ENCODE measurements around the gene TMEM243. TPM values are rescaled to one million over a fixed set of nuclear protein-coding genes. Genes with fewer than 3 reads are reported as not detected.

Gene TMEM243
- total RNA-seq, 1 donor = 35.8 TPM

DNA sequence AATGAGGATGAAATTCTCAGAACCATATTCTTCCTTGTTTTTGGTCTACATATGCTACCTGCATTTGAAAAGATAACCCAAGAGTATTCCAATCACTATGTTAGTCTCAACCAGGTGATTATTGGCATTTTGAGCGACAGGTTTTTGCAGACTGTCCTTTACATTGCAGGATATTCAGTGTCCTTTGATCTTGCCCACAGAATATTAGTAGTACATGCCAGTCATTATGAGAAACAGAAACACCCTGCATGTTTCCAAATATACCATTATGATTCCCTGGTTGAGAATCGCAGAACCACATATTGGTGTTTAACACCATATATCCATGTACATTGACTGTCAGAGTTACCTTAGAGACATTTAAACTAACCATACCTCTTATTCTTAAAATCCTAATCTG is 30.6 kb downstream of the TMEM243 start:
- no peak overlapping the region for H3K4me3 ChIP-seq (ENCODE audit: low read depth, low read length)
- TF ChIP-seq, protein P1, sequence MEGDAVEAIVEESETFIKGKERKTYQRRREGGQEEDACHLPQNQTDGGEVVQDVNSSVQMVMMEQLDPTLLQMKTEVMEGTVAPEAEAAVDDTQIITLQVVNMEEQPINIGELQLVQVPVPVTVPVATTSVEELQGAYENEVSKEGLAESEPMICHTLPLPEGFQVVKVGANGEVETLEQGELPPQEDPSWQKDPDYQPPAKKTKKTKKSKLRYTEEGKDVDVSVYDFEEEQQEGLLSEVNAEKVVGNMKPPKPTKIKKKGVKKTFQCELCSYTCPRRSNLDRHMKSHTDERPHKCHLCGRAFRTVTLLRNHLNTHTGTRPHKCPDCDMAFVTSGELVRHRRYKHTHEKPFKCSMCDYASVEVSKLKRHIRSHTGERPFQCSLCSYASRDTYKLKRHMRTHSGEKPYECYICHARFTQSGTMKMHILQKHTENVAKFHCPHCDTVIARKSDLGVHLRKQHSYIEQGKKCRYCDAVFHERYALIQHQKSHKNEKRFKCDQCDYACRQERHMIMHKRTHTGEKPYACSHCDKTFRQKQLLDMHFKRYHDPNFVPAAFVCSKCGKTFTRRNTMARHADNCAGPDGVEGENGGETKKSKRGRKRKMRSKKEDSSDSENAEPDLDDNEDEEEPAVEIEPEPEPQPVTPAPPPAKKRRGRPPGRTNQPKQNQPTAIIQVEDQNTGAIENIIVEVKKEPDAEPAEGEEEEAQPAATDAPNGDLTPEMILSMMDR (IDR thresholded peaks at IDR 0.05; ENCODE audit: insufficient read depth, low read depth, low read length) = no peak
- DNase-seq (ENCODE audit: low read depth) = no peak

DNA sequence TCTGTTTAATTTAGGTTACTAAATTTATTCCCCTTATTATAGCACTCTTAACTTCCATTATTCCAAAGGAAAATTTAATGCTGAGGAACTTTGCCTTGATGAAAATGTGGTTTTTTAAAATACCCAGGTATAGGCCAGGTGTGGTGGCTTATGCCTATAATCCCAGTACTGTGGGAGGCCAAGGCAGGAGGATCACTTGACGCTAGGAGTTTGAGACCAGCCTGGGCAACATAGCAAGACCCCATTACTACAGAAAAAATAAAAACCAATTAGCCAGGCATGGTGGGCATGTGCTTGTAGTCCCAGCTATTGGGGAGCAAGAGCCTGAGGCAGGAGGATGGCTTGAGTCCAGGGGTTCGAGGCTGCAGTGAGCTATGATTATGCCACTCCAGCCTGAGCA is 32.4 kb downstream of the TMEM243 start:
- TF ChIP-seq, protein P1 (IDR thresholded peaks at IDR 0.05; ENCODE audit: insufficient read depth, low read depth, low read length) = no peak

DNA sequence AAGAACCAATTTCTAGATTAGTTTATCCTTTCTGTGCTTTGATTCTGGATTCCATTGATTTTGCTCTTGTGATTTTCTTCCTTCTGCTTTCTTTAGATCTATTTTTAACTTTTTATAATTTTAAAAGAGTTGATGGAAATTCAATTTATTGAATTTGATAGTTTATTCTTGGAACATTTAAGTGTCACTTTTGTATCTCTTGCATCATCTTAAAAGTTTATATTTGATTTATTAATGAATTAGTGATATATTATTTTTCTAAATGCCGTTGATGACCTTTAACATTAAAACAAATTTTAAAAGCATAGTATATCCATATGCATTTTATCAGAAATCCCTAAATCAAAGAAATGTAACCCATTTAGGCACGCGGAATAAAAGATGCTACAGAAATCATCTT is 40.4 kb downstream of the TMEM243 start:
- TF ChIP-seq, protein P1 (IDR thresholded peaks at IDR 0.05; ENCODE audit: insufficient read depth, low read depth, low read length) = no peak
- DNase-seq (ENCODE audit: low read depth) = no peak
- H3K4me3 ChIP-seq (ENCODE audit: low read depth, low read length) = no peak overlapping the region

More for the DNA sequence above, 32.4 kb downstream of the TMEM243 start:
- H3K4me3 ChIP-seq (ENCODE audit: low read depth, low read length) = no peak overlapping the region
- no peak for DNase-seq (ENCODE audit: low read depth)

DNA sequence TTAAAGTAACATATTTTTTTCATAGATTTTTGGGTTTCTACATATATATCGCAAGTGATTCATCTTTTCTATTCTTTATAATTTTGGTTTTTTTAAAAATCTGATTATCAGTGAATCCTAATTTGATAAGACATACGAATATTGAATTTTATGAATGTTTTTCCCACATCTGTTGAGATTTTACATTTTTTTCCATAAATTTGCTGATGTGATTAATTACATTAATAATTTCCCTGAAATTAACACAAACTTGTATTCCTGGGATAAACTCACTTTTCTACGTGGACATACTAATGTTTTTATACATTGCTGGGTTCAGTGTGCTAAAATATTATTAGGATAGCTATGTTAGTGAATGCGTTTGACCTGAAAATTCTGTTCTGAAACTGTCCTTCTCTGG is 41.2 kb downstream of the TMEM243 start:
- TF ChIP-seq, protein P1 (IDR thresholded peaks at IDR 0.05; ENCODE audit: insufficient read depth, low read depth, low read length) = no peak
- no peak overlapping the region for H3K4me3 ChIP-seq (ENCODE audit: low read depth, low read length)
- DNase-seq (ENCODE audit: low read depth) = no peak

DNA sequence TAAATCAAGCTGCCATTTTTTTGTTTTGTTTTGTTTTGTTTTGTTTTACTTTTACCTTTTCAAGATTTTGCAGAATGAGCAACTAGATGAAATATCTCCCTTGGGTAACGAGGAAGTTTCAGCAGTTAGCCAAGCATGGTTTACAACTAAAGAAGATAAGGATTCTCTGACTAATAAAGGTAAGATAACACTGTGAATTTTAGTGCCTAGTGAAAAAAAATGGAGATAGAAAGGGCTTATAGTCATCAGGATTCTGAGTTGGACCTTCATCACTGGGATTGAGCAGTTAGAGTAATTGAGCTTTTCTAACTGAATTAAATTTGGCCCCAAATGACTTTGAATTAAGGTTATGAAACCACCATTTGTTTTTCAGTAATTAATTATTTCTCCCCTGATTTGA is 46.1 kb downstream of the TMEM243 start:
- H3K4me3 ChIP-seq (ENCODE audit: low read depth, low read length) = no peak overlapping the region
- TF ChIP-seq, protein P1 (IDR thresholded peaks at IDR 0.05; ENCODE audit: insufficient read depth, low read depth, low read length) = no peak
- no peak for DNase-seq (ENCODE audit: low read depth)

DNA sequence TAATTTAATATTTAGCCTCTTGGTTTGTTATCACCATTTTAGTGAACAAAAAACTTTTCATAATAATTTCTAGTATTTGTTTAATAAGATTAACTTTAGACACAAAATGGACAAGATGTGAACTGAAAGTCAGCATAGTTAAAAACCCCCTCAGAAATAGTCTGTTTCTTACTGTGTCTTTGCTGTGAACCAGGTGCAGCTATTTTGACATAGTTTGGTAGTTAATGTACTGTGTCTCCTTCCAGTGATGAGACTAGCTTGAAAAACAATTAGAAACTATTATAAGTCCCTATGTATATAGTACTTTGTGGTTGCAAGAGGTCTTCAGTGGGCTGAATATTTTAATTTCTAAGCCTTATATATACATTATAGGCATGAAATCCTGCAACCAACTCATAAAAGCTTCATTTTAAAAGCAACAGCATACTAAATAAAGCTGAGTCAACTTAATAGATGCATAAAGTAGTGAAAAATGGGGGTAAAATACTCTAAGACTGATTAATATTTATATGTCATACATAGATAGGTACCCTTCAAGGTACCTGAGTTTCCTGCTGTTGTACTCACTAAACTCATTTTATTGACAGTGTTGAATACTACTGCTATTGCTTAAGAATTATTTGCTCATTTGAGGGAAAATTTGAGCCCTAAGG is 48.1 kb downstream of the TMEM243 start:
- H3K4me3 ChIP-seq (ENCODE audit: low read depth, low read length) = no peak overlapping the region
- TF ChIP-seq, protein P1 (IDR thresholded peaks at IDR 0.05; ENCODE audit: insufficient read depth, low read depth, low read length) = no peak
- DNase-seq (ENCODE audit: low read depth) = no peak

DNA sequence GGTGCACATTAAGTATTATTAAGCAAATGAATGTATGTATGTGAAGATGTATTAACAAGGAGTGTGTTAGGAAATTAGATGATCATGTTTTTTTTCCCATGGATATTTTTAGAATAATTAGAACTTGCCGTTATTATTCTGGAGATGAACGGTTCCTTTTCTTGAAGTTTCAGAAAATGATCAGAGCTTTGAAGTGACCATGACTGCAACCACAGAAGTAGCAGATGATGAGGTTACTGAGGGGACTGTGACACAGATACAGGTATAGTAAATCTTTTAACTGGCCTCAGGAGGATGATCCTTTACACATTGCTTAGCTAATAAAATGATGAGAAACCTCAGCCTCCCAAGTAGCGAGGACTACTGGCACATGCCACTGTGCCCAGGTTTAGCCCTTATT is 48.7 kb downstream of the TMEM243 start:
- TF ChIP-seq, protein P1 (IDR thresholded peaks at IDR 0.05; ENCODE audit: insufficient read depth, low read depth, low read length) = no peak
- no peak overlapping the region for H3K4me3 ChIP-seq (ENCODE audit: low read depth, low read length)
- DNase-seq (ENCODE audit: low read depth) = no peak
